Upper lobe of left lung (tissue), 4 donors: ENCODE data around the gene CUBN.

Experiments
- EP300 ChIP-seq, 4 donors: sonication (generic); formaldehyde crosslinking; IDR thresholded peaks; one replicate each; pipeline ENCODE4 v1.5.1; 2017; ENCODE audit warnings: antibody characterized with exemption in 4 of 4, control low read depth in 2 of 4
- TF ChIP-seq, protein P1 (sequence below), 6 experiments: fragments of 450-650 bp in 4 of 6; fragments of 200-600 bp in 2 of 6; sonication (generic) in 2 of 6; IDR thresholded peaks; one replicate each; pipeline ENCODE4 v1.5.1; 2016 to 2019; ENCODE audit warnings: antibody characterized with exemption in 6 of 6

DNA sequence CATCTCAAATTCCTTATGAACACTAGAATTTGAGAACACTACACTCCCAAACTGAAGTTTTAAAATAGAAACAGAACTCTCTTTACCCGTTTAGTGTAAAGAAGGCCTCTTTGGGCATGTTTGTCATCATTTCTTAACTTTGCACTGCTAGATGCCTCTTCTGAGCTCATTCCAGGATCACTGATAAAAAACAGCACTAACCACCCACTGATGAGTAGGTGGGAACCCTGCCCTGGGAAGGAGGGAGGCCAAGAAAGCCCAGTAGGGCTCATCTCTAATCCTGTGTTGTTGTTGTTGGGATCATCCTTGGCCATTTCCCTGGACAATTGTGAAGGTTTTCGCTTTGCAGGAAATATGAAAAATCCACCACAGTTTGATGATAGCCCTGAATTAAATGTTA, 68.2 kb downstream of the CUBN start:
- TF ChIP-seq, protein P1, sequence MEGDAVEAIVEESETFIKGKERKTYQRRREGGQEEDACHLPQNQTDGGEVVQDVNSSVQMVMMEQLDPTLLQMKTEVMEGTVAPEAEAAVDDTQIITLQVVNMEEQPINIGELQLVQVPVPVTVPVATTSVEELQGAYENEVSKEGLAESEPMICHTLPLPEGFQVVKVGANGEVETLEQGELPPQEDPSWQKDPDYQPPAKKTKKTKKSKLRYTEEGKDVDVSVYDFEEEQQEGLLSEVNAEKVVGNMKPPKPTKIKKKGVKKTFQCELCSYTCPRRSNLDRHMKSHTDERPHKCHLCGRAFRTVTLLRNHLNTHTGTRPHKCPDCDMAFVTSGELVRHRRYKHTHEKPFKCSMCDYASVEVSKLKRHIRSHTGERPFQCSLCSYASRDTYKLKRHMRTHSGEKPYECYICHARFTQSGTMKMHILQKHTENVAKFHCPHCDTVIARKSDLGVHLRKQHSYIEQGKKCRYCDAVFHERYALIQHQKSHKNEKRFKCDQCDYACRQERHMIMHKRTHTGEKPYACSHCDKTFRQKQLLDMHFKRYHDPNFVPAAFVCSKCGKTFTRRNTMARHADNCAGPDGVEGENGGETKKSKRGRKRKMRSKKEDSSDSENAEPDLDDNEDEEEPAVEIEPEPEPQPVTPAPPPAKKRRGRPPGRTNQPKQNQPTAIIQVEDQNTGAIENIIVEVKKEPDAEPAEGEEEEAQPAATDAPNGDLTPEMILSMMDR (IDR thresholded peaks at IDR 0.05): no peak
- TF ChIP-seq EP300 (IDR thresholded peaks at IDR 0.05): no peak
